ENCODE data around the gene NUP85.
"Not testable (repeated sequence)": the region's sequence is repeated elsewhere in the genome, so short reads cannot be mapped to it uniquely, and the experiment has no call there.

NUP85 gene

GRCh38 chr17:75205037-75205792, at the start of gene NUP85:
Gene NUP85 (plus strand): TSS chr17:75205679. CDS start chr17:75205762, 83 bp downstream.
- DNase-seq (ENCODE audit: low spot score), result peak; percentile 90

GRCh38 chr17:75158480-75158879, 47.0 kb upstream of the NUP85 start:
- DNase-seq (ENCODE audit: low spot score), result not testable (repeated sequence)

- no peak for DNase-seq (ENCODE audit: low spot score)
These were observed 46.1 kb upstream of the NUP85 start for GRCh38 chr17:75159196-75160031.

GRCh38 chr17:75160211-75160610, 45.3 kb upstream of the NUP85 start:
- no peak for DNase-seq (ENCODE audit: low spot score)

GRCh38 chr17:75163074-75163473, 42.4 kb upstream of the NUP85 start:
- no peak for DNase-seq (ENCODE audit: low spot score)

- DNase-seq (ENCODE audit: low spot score), result not testable (repeated sequence)
These were observed 40.9 kb upstream of the NUP85 start for GRCh38 chr17:75164606-75165005.

GRCh38 chr17:75168998-75169397, 36.5 kb upstream of the NUP85 start:
- DNase-seq (ENCODE audit: low spot score), result no peak

- no peak for DNase-seq (ENCODE audit: low spot score)
These were observed 32.0 kb upstream of the NUP85 start for GRCh38 chr17:75173526-75173925.

- DNase-seq (ENCODE audit: low spot score), result no peak
These were observed 30.5 kb upstream of the NUP85 start for GRCh38 chr17:75174996-75175395.

GRCh38 chr17:75176625-75177024, 28.9 kb upstream of the NUP85 start:
- DNase-seq (ENCODE audit: low spot score), result no peak

GRCh38 chr17:75178453-75178852, 27.0 kb upstream of the NUP85 start:
- no peak for DNase-seq (ENCODE audit: low spot score)

GRCh38 chr17:75181110-75181509, 24.4 kb upstream of the NUP85 start:
- no peak for DNase-seq (ENCODE audit: low spot score)

- DNase-seq (ENCODE audit: low spot score), result peak; percentile 55
These were observed 23.7 kb upstream of the NUP85 start for GRCh38 chr17:75181608-75182318.

- no peak for DNase-seq (ENCODE audit: low spot score)
These were observed 23.2 kb upstream of the NUP85 start for GRCh38 chr17:75182319-75182568.

GRCh38 chr17:75182569-75183436, 22.7 kb upstream of the NUP85 start, which contains the start of gene SUMO2:
Gene SUMO2 (minus strand): TSS chr17:75182959. CDS start chr17:75182834, 125 bp downstream.
- DNase-seq (ENCODE audit: low spot score), result peak; percentile 94

- no peak for DNase-seq (ENCODE audit: low spot score)
These were observed 21.2 kb upstream of the NUP85 start for GRCh38 chr17:75183999-75184884.

- DNase-seq (ENCODE audit: low spot score), result no peak
These were observed 16.9 kb upstream of the NUP85 start for GRCh38 chr17:75188614-75189013.

- DNase-seq (ENCODE audit: low spot score), result no peak
These were observed 13.9 kb upstream of the NUP85 start for GRCh38 chr17:75191584-75191983.

- DNase-seq (ENCODE audit: low spot score), result no peak
These were observed 10.6 kb upstream of the NUP85 start for GRCh38 chr17:75194879-75195278.

GRCh38 chr17:75199886-75200618, 5.4 kb upstream of the NUP85 start:
- no peak for DNase-seq (ENCODE audit: low spot score)

Measured in NAMALWA (cell line).